Mononuclear cell (primary cell): ENCODE measurements around the gene COPS7A. TPM values are rescaled to one million over a fixed set of nuclear protein-coding genes. Genes with fewer than 3 reads are reported as not detected.

ENCODE experiments used
- H3K27me3 ChIP-seq: 2 replicates; pipeline ENCODE4 v1.6.0; 2011; ENCODE audit warnings: low read length, control low read depth; ENCODE audit not compliant: insufficient read depth
- H3K4me1 ChIP-seq: 2 replicates; pipeline ENCODE4 v1.5.1; 2011; ENCODE audit warnings: mild to moderate bottlenecking, low read length, control low read depth; ENCODE audit not compliant: insufficient read depth
- H3K4me3 ChIP-seq: 2 replicates; pipeline ENCODE4 v1.5.1; 2011; ENCODE audit warnings: mild to moderate bottlenecking, low read length, moderate library complexity
- H3K9me3 ChIP-seq: 2 replicates; pipeline ENCODE4 v1.5.1; 2011; ENCODE audit warnings: low read depth, mild to moderate bottlenecking, control low read depth, low read length
- total RNA-seq: library from RNA; depleted of rRNA; stranded (reverse); fragments of >200 nt; gene quantifications from one replicate; pipeline ENCODE4 v1.2.3, GENCODE V29; 2012

Gene COPS7A
- total RNA-seq, 1 donor, result 9.3 TPM

DNA sequence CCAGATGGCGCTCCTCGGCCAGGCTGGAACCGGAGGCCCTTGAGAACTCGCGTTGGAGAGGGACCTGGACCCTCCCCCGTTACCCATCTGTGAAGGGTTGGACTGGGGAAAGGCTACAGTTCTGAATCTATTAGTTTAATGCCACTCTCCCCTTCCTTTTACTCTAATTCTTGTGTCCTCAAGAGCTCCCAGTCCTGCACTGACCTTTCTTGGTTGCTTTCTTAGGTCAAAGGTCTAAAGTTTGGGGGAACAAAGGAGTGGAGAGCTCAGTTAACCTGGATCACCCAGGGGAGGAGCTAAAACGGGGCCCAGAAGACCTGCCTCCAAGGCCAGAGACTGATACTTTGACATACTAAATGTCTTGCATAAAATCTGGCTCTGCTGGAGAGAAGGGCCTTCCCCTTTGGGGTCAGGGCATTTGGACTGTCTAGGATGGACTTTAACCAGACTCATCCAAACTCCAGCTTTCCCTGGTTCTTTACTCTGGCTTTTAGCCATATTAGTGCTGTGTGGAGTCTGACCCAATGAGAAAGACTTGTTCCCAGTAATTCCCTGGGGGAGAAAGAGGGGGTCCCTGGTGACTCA is 30.0 kb downstream of the COPS7A start:
- H3K27me3 ChIP-seq, result no peaks in the 10 kb centered on the region
- no peak overlapping the region for H3K4me3 ChIP-seq
- no peaks in the 10 kb centered on the region for H3K9me3 ChIP-seq
- peaks cover 18% of the 10 kb centered on the region for H3K4me1 ChIP-seq

GRCh38 chr12:6754411-6754810 is 30.6 kb downstream of the COPS7A start:
- no peaks in the 10 kb centered on the region for H3K27me3 ChIP-seq
- H3K9me3 ChIP-seq, result no peaks in the 10 kb centered on the region
- H3K4me1 ChIP-seq, result peaks cover 18% of the 10 kb centered on the region
- no peak overlapping the region for H3K4me3 ChIP-seq

GRCh38 chr12:6757028-6757690 is 33.3 kb downstream of the COPS7A start:
- no peak overlapping the region for H3K4me3 ChIP-seq
- no peaks in the 10 kb centered on the region for H3K27me3 ChIP-seq
- H3K4me1 ChIP-seq, result peaks cover 13% of the 10 kb centered on the region
- H3K9me3 ChIP-seq, result no peaks in the 10 kb centered on the region

DNA sequence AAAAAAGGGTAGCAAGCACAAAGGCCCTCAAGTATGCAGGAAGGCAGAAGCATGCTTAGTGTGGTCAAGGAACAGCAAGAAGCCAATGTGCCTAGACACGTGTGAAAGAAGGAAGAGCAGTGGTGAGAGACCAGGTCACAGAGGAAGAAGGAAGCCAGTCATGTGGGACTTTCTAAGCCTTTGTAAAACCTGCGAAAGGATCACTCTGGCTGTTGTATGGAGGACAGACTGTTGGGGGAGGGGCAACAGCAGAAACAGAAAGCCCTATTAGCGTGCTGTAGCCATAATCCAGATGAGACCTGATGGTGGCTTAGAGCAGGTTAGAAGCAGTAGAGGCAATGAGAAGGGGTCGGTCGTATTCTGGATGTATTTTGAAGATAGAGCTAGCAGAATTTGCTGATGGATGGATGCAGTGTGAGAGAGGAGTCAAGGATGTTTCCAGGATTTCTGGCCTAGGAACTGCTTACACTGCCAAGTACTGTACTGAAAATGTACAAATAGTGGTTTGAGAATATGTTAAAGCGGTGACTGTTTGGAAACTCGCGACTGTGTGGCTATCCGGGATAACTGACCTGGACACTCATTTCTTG is 34.8 kb downstream of the COPS7A start:
- Histone ChIP-seq H3K4me1 (peaks cover 8% of the 10 kb centered on the region), H3K27me3 (no peaks in the 10 kb centered on the region), H3K4me3 (no peak overlapping the region), H3K9me3 (no peaks in the 10 kb centered on the region)

DNA sequence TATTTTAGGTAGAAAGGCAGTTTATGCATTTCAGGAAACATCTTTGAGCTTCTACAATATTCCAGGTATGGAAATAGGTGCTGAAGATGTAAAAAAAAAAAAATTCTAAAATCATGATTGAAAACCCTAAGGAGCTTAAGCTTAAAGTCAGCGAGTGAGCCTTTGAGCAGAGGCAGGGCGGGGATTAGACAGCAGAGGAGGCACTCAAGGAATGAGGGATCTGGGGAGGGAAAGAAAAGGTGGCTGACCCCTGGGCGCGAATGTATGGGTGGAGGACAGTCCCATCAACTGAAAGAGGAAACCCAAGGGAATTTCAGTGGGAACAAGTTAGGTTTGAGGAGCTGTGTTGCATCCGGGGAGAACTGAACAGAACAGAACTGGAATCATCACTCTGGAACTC is 35.9 kb downstream of the COPS7A start:
- Histone ChIP-seq H3K9me3 (no peaks in the 10 kb centered on the region), H3K4me1 (peaks cover 11% of the 10 kb centered on the region), H3K27me3 (peaks cover 1% of the 10 kb centered on the region), H3K4me3 (no peak overlapping the region)

GRCh38 chr12:6763380-6763779 is 39.5 kb downstream of the COPS7A start:
- Histone ChIP-seq H3K4me1 (peaks cover 33% of the 10 kb centered on the region), H3K4me3 (no peak overlapping the region), H3K27me3 (peaks cover 20% of the 10 kb centered on the region), H3K9me3 (no peaks in the 10 kb centered on the region)

DNA sequence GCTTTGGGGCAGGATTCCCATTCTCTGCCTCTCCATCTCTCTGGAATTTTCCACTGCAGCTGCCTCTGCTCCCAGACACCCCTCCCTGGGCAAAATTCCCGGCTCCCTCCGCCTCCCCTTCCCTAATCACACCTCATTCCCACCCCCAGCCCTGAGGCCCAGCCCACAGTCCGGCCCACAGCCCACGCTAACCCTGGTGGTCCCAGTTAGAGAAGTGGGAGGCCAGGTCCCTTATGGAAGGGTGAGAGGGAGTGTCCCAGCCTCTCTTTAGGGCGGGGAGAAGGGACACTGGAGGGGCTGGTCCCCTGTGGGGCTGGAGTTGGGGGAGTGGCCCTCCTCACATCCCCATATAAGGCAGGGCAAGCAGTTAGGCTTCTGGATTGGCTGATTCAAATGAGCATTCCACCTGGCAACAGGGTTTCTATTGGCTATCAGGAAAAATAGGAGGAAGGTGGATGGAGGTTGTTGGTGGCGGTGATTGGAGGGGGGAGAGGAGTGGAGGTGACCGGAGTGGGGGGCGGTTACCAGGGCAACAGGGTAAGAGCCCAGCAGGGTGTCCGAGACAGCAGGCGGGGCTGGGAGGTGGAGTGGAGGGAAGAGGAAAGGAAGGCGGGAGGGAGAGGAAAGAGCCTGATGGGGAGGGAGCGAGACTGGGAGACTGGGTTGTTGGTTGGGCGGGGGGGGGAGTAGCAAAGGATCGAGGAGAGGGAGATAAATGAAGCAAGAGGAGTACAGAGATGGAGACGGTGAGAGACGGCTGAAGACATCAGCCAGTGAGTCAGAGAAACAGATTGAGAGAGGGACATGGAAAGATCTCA is 40.4 kb downstream of the COPS7A start:
- Histone ChIP-seq H3K27me3 (peaks cover 26% of the 10 kb centered on the region), H3K9me3 (no peaks in the 10 kb centered on the region), H3K4me1 (peaks cover 33% of the 10 kb centered on the region), H3K4me3 (no peak overlapping the region)

GRCh38 chr12:6765048-6765633 is 41.3 kb downstream of the COPS7A start:
- Histone ChIP-seq H3K27me3 (peaks cover 30% of the 10 kb centered on the region), H3K4me3 (no peak overlapping the region), H3K4me1 (peaks cover 33% of the 10 kb centered on the region), H3K9me3 (no peaks in the 10 kb centered on the region)

GRCh38 chr12:6765634-6766581 is 42.1 kb downstream of the COPS7A start, which contains the start of gene PTMS:
TSS of gene PTMS (plus strand) at chr12:6766363. CDS start at chr12:6766706, 343 bp downstream.
- peaks cover 30% of the 10 kb centered on the region for H3K27me3 ChIP-seq
- no peaks in the 10 kb centered on the region for H3K9me3 ChIP-seq
- peak within 1 kb of the TSS; percentile 43 for H3K4me3 ChIP-seq
- H3K4me1 ChIP-seq, result peaks cover 34% of the 10 kb centered on the region

DNA sequence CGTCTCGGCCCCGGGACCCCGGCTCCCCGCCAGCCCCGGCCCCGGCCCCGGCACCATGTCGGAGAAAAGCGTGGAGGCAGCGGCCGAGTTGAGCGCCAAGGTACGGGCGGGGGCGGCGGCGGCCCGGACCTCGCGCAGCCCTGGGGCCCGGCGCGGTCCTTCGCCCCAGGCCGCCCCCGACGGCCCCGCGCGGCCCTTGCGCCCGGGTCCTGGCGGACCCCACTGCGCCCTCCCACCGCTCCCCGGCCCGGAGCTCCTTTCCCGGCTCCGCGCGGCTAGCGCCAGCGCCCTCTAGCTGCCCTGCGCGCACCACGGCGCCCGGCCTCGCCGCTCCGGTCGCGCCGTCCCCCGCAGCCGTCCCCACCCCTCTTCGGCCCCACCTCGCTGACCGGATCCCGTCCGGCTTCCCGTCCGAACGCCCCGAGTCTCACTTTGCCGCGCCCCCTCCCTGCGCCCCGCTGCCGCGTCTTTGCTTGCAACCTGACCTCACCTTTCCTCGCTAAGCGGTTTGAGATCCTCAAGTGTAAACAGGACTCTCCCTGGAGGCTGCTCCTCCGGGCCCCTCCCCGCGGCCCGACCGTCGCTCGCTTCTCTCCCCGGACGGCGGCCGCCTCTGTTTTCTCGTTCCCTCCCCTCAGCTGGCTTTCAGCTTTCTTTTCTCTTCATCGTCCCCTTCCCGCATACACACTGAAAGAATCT is 43.0 kb downstream of the COPS7A start:
- H3K27me3 ChIP-seq, result peaks cover 30% of the 10 kb centered on the region
- H3K4me1 ChIP-seq, result peaks cover 42% of the 10 kb centered on the region
- H3K4me3 ChIP-seq, result peak overlapping the region; percentile 43
- H3K9me3 ChIP-seq, result no peaks in the 10 kb centered on the region

GRCh38 chr12:6767353-6768319 is 43.8 kb downstream of the COPS7A start:
- no peaks in the 10 kb centered on the region for H3K9me3 ChIP-seq
- H3K27me3 ChIP-seq, result peaks cover 30% of the 10 kb centered on the region
- H3K4me1 ChIP-seq, result peaks cover 49% of the 10 kb centered on the region
- H3K4me3 ChIP-seq, result peak overlapping the region; percentile 43

DNA sequence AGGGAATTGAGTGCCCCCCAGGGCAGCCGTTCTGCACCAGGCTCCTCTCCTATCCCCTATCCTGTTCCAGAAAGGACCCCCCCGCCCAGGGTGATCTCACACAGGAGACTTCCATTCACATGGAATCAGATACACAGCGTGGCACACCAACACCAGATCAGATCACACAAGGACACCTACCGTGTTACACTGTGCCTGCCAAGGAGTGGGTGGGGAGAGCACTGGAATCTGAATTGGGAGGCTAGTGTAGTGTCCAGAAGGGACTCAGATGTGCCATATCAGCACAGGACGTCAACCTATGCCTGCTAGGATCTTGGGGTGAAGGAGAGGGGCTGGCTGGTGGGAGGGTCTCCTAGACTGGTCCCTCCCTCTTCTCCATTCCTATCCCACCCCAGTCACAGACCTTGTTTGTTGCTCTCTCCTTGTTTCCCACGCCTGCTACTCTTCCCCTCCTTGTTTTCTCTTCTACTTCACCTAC is 44.6 kb downstream of the COPS7A start:
- Histone ChIP-seq H3K9me3 (no peaks in the 10 kb centered on the region), H3K4me3 (no peak overlapping the region), H3K27me3 (peaks cover 38% of the 10 kb centered on the region), H3K4me1 (peaks cover 57% of the 10 kb centered on the region)
